Neural crest cell (in vitro differentiated cells): Measurements from ENCODE around the gene MYO1E. TPM values are rescaled to one million over a fixed set of nuclear protein-coding genes. Genes with fewer than 3 reads are reported as not detected.

Experiments used
- DNase-seq: peaks from one replicate; pipeline ENCODE4 v3.0.0; 2021; ENCODE audit warnings: low read depth, mixed read lengths, low spot score
- H3K27ac Mint-ChIP-seq: one replicate; pipeline ENCODE4 v1.8.0; 2021; ENCODE audit warnings: mild to moderate bottlenecking, mixed read lengths; ENCODE audit not compliant: unreplicated experiment
- H3K27me3 Mint-ChIP-seq: 2 replicates; pipeline ENCODE4 v1.8.0; 2021; ENCODE audit warnings: low read depth, mild to moderate bottlenecking, mixed read lengths
- H3K36me3 Mint-ChIP-seq: 2 replicates; pipeline ENCODE4 v1.8.0; 2021; ENCODE audit warnings: low read depth, mild to moderate bottlenecking, mixed read lengths
- H3K4me1 Mint-ChIP-seq: 2 replicates; pipeline ENCODE4 v1.8.0; 2021; ENCODE audit warnings: mixed read lengths
- H3K4me3 Mint-ChIP-seq: one replicate; pipeline ENCODE4 v1.8.0; 2021; ENCODE audit warnings: mild to moderate bottlenecking, mixed read lengths
- H3K9me3 Mint-ChIP-seq: 2 replicates; pipeline ENCODE4 v1.8.0; 2021; ENCODE audit warnings: mixed read lengths
- total RNA-seq: library from RNA; stranded (reverse); gene quantifications from 2 replicates; pipeline ENCODE4 v1.2.1, GENCODE V29; 2021
- TF ChIP-seq, protein P1 (sequence below): fragments of 200-600 bp; sonication (generic); conservative IDR thresholded peaks from 2 replicates; pipeline ENCODE4 v1.5.0; 2021; ENCODE audit warnings: antibody characterized with exemption, mild to moderate bottlenecking

MYO1E gene
- total RNA-seq, 1 donor from 2014 or later: 34.5 TPM

DNA sequence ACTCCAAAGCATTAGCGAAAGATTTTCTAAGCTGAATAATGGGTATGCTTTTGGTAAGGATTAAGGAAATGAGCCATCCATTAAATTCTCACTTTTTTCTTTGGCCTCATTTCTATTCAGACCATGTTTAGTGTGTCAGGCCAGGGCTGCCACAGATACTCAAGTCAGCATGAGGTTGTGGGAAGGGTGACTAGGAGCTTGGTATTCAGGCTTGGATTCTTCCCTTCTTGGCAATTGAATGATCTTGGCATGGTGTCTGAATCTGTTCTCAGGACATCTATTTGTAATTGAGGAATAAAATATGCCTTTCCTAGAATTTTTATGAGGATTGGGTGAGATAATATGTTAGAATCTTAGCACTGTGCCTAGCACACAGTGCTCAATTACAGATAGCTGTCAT lies 256.5 kb downstream of the MYO1E start:
- DNase-seq: no peak
- Mint-ChIP-seq H3K9me3 (no peaks in the 10 kb centered on the region), H3K4me1 (no peaks in the 10 kb centered on the region), H3K36me3 (peaks cover 26% of the 10 kb centered on the region), H3K27me3 (no peaks in the 10 kb centered on the region), H3K4me3 (no peak overlapping the region), H3K27ac (no peak overlapping the region)
- TF ChIP-seq, protein P1, sequence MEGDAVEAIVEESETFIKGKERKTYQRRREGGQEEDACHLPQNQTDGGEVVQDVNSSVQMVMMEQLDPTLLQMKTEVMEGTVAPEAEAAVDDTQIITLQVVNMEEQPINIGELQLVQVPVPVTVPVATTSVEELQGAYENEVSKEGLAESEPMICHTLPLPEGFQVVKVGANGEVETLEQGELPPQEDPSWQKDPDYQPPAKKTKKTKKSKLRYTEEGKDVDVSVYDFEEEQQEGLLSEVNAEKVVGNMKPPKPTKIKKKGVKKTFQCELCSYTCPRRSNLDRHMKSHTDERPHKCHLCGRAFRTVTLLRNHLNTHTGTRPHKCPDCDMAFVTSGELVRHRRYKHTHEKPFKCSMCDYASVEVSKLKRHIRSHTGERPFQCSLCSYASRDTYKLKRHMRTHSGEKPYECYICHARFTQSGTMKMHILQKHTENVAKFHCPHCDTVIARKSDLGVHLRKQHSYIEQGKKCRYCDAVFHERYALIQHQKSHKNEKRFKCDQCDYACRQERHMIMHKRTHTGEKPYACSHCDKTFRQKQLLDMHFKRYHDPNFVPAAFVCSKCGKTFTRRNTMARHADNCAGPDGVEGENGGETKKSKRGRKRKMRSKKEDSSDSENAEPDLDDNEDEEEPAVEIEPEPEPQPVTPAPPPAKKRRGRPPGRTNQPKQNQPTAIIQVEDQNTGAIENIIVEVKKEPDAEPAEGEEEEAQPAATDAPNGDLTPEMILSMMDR: no peak

- H3K9me3 Mint-ChIP-seq: no peaks in the 10 kb centered on the region
- TF ChIP-seq, protein P1: no peak
- no peak for DNase-seq
- H3K27me3 Mint-ChIP-seq: no peaks in the 10 kb centered on the region
- no peaks in the 10 kb centered on the region for H3K4me1 Mint-ChIP-seq
- peaks cover 24% of the 10 kb centered on the region for H3K36me3 Mint-ChIP-seq
- no peak overlapping the region for H3K27ac Mint-ChIP-seq
- H3K4me3 Mint-ChIP-seq: no peak overlapping the region
Measured at GRCh38 chr15:59115047-59115446, 257.6 kb downstream of the MYO1E start.

GRCh38 chr15:59111251-59111650 lies 261.4 kb downstream of the MYO1E start:
- Mint-ChIP-seq H3K9me3 (no peaks in the 10 kb centered on the region), H3K36me3 (peaks cover 29% of the 10 kb centered on the region), H3K4me3 (no peak overlapping the region), H3K27ac (no peak overlapping the region), H3K4me1 (peaks cover 3% of the 10 kb centered on the region), H3K27me3 (no peaks in the 10 kb centered on the region)
- DNase-seq: no peak
- TF ChIP-seq, protein P1: no peak

DNA sequence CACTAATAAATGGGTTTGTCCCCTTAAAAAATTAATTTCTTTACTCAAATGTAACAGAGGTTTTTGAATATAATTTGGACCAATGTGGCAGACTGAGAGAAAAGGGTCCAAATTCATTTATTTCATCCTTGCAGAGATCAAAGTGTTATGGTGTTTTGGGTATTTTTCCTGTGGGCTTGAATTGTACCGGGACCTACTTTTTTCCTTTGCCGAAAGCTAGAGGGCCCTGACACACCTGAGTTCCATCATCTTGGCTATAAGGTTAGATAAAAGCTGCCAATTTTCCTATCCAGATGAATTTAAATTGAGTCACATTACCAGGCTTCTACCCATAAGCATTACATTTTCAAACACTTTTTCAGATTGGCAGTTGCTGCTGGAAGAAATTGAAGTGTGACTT lies 266.8 kb downstream of the MYO1E start:
- H3K4me3 Mint-ChIP-seq: peak overlapping the region; percentile 98
- H3K9me3 Mint-ChIP-seq: no peaks in the 10 kb centered on the region
- DNase-seq: no peak
- no peaks in the 10 kb centered on the region for H3K27me3 Mint-ChIP-seq
- H3K27ac Mint-ChIP-seq: peak overlapping the region; percentile 99
- H3K36me3 Mint-ChIP-seq: peaks cover 21% of the 10 kb centered on the region
- H3K4me1 Mint-ChIP-seq: peaks cover 20% of the 10 kb centered on the region
- TF ChIP-seq, protein P1: no peak

GRCh38 chr15:59104912-59105732 lies 267.5 kb downstream of the MYO1E start, which contains the start of gene CCNB2:
Gene CCNB2, plus strand, starts transcription at chr15:59105146. Its CDS starts 123 bp downstream, at chr15:59105269.
- H3K4me3 Mint-ChIP-seq: peak within 1 kb of the TSS; percentile 98
- H3K27me3 Mint-ChIP-seq: no peaks in the 10 kb centered on the region
- peak within 1 kb of the TSS; percentile 99 for H3K27ac Mint-ChIP-seq
- TF ChIP-seq, protein P1: no peak
- peaks cover 20% of the 10 kb centered on the region for H3K4me1 Mint-ChIP-seq
- peaks cover 21% of the 10 kb centered on the region for H3K36me3 Mint-ChIP-seq
- H3K9me3 Mint-ChIP-seq: no peaks in the 10 kb centered on the region
- DNase-seq: peak; percentile 80
